ENCODE results near the gene CHMP6.

The CHMP6 gene

DNA sequence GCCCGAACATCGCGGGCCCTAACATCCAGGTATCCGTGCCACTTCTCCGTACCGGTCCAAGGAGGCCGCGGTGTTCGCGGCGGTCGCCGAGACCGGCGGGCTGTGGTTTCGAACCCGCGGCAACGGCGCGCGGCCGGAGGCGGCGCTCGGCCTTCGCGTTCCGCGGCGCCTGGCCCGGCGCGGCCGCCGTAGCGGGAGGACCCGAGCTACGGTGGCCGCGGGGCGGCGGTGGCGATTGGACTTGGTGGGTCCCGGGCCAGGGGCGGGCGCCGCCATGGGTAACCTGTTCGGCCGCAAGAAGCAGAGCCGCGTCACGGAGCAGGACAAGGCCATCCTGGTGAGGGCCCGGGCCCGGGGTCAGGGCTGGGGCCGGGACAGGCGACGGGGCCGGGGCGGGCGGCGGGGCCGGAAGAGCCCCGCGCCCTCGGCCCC is at the start of gene CHMP6:
Gene CHMP6 (plus strand): TSS at position 197 of the 432 bp plus-strand sequence. CDS start 78 bp downstream, at position 275.
- DNase-seq, result peak; percentile 20

- no peak for DNase-seq
Observed at GRCh38 chr17:80942423-80943345, 49.0 kb upstream of the CHMP6 start.

GRCh38 chr17:80943346-80944145 is 48.1 kb upstream of the CHMP6 start:
- no peak for DNase-seq

DNA sequence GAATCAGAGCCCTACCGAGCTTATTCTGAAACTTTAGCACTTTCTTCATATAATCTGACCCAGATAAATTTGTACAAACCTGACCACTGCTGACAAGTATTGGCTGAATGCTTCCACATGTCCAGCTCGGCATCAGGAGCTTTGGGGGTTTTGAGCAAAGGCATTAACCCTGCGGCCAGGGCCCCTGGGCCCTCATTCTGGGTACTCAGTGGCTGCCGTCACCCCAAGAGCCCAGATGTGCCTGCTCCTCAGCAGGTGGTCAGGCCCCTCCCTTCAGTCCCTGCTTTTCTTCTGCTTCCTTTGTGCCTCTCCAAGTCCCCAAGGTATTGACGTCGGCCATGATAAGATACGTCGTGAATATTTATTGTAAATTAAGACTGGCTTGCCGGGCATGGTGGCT is 47.3 kb upstream of the CHMP6 start:
- DNase-seq, result no peak

DNA sequence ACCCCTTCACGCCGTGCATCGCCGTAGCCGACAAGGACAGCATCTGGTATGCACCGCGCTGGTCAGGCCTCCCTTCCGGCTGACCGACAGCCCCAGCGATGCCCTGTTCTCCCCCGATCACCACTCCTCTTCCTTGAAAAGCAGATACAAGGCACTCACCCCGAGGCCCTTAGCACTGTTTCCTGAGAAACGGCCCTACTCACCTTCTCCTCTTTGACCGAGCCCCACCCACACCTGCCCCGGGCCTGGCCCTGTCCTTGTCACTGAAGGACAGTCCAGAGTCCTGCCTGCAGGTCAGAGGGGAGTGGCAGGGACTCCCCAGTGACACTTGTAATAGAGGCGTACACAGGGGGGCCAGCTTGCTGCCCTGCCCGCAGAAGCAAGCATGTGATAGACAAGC is 45.9 kb upstream of the CHMP6 start:
- DNase-seq, result no peak

- DNase-seq, result no peak
Observed at GRCh38 chr17:80946449-80946848, 45.2 kb upstream of the CHMP6 start.

DNA sequence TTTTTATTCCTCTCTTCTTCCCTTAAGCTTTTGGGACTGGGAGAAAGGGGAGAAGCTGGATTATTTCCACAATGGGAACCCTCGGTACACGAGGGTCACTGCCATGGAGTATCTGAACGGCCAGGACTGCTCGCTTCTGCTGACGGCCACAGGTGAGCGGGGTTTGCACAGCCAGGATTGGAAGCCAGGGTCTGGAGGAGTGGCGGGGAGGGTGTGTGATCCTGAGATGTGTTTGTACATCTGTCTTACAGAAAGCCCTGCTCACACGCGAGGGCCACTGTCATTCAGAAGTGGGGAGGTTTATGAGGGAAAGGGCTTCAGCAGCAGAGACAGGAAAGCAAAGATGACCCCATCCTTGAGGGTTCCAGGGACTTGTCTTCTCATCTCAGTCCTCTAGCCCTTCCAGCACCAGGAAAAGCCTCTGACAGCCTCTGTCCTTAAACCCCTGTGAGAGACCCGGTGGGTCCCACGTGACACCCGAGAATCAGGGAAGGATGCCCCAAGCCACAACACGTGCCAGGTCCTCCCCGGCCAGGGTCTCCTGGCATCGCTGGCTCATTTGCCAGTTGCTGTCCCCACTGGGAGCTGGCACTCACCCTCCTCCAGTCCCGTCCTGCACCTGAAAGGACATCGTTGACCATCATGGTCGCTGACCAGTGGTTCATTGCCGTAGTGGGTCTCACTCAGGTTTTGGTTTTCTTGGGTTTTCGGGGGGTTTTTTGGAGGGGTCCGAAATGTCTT is 44.3 kb upstream of the CHMP6 start:
- DNase-seq, result no peak

DNA sequence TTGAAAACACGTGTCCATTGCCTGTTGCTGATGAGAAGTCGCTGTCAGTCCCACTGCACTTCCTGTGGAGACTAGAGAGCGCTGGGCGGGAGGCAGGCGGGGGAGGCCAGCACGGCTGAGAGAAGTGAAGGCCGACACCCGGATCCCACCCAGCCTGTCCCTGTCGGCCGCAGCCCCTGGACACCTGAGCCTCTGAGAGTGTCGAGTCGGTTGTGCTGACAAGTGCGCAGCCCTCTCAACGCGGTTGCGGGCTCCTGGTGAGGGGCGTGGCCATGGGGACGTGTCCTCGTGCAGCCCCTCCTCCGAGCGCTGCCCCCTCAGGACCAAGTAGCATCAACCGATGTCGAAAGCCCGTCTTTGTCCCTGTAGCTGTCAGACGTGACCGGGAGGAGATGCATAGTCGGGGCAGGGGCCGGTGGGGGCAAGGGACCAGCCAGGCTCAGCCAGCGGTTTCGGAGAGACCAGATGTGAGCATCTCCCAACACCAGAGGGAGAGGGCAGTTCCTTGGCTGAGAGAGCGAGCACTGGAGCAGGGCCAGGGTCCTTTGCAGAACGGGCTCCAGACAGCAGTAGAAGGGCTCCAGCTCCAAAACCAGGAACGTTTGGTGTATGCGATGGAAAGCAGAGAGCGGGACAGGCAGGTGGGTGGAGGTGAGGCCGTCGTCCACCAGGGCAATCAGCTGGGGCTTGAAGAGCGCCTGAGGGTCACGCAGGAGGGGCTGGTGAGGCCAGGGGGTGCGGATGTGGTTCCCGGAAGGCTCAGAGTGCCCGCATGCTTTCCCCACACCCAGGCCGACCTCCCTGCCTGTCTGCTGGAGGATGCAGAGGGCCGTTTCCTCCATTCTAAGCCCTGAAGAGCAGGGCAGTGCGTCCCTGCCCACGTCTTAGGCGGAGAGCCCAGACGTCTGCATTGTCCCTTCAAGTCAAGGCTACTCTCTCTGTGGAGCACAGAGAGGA is 43.3 kb upstream of the CHMP6 start:
- DNase-seq, result no peak

GRCh38 chr17:80948976-80949450 is 42.6 kb upstream of the CHMP6 start:
- DNase-seq, result no peak

DNA sequence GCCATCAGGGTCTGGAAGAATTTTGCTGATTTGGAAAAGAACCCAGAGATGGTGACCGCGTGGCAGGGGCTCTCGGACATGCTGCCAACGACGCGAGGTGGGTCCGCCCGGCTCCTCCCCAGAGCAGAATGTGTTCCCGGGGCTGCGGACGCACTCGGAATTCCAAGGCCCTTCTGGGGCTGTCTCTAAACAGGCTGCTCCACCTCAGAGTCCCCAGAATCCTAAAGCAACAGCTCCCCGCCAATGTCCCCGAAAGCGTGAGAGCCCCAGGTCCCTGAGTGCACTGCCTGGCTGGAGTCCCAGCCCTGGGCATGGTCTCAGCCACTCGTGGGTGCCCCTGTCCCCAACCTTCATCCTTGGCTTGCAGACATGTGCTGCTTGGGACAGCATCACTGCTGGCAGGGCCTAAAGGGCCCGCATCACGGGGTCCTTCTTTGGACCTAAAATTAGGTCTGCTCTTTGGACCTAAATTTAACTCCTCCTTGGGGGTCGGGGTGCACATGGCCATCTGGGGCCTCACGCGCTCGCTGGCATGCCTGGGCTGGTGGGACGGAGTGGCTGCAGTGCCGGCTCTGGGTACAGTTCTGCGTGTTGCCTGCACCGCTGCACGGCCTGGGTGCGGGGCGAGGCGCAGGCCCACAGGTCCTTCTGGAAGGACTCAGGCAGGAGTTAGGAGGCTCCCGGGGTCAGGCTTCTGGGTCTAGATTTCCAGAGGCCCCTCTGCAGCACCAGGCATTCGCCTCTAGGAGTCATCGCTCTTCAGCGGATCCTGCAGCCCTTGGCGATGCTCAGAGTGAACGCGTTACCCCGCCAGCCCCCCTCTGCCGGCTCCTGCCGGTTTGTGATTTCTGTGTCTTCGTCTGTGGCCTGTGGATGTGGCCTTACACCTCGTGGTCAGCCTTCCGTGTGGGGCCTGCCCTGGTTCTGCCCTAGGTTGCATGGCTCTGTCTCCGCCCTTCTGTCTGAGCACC is 41.9 kb upstream of the CHMP6 start:
- DNase-seq, result no peak

GRCh38 chr17:80950466-80951120 is 41.0 kb upstream of the CHMP6 start:
- no peak for DNase-seq

DNA sequence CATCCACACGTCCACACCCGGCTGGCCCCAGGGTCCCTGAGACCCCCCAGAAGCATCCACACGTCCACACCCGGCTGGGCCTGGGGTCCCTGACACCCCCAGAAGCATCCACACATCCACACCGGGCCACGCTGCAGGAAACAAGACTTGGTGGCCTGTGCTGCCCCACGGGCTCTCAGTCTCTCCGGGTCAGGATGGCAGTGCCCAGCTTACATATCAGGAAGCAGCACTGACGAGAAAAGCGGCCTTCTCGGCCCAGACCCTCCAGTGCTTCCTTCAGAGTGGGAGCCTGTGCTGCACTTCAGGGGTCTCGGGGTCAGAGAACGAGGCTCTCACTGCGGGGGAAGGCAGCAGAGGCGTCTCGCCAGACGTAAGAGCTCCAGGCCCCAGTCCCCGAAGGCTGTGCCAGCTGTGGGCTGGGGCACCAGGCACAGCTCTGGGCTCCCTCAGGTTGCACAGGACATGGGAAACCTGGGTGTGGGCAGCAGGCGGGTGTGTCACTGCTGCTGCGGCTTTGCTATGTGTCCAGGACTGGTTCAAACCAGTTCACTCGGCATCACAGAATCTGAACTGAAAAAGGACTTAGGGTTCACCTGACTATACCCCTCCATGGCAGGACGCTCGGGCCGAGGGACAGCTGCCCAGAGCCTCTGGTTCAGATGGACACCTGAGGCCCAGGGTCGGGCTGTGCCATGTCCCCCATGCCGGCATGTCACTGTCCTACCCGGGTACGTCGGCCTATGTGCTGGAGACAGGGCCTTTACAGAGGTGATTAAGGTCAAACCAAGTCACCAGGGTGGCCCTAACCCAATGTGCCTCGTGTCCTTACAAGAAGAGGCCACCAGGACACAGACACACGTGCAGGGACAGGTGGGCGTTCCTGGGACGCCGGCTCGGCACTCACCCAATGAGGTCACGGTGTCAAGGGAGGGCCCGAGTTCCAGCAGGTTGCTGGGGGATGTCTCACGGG is 40.2 kb upstream of the CHMP6 start:
- no peak for DNase-seq

GRCh38 chr17:80952291-80952690 is 39.4 kb upstream of the CHMP6 start:
- DNase-seq, result no peak

DNA sequence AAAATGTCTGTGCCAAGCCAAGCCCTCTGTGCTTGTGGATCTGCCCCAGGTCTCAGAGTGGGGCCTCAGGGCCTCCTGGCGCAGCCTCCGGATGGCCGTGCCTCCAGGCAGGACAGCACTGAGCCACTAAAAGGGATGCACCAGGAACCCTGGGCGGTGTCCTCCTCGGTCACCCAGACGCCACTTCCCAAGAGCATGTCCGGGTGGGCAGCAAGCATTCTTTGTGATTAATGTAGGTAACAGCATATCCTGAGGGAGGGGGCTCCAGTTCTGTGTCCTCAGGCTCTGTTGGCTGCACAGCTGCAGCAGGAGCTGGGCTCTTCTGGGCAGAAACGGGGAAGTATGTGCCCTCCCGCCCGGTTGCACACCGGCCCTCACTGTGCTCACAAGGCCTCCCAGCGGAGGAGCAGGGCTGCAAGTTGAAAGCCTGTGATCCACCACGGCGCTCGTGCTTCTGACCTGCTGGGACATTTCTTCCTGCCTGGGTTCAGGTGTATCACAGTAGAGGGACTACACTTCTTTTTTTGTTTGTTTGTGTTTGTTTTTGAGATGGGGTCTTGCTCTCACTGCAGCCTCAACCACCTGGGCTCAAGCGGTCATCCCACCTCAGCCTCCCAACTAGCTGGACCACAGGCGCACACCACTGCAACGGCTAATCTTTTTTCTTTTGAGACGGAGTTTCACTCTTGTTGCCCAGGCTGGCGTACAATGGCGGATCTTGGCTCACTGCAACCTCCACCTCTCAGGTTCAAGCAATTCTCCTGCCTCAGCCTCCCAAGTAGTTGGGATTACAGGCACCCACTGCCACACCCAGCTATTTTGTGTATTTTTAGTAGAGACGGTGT is 37.9 kb upstream of the CHMP6 start:
- DNase-seq, result no peak

- no peak for DNase-seq
Observed at GRCh38 chr17:80955078-80955477, 36.6 kb upstream of the CHMP6 start.

DNA sequence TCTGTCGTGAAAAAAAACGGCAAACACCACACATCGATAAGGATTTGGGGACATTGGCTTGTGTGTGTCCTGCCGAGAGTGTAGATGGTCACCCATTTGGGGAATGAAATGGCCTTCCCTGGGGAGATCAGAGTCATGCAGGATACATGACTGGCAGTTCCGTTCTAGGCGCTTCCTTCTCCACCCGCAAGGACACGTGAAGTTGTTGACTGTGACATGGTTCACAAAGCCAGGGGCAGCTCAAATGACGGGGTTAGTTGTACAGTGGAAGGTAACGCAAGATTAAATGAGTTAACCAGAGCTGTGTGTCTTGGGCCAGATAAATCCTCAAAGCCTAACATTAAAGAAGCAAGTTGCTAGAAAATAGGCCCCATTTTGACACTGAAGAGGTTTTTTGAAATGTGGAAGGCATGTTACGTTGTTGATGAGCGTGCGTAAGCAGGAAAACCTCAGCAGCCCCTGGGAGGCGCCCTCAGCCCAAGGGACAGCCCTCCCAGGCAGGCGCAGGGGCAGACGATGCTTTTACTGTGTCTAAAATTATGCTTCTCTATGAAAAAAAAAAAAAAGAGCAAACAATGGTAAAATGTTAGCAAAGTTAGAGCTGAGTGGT is 35.9 kb upstream of the CHMP6 start:
- no peak for DNase-seq

Data from NK-92 treated with Interleukin-12 subunit alpha and Interleukin-12 subunit beta, amount 100 ng/mL, for 24 hours (cell line).